ENCODE measurements around the gene FAM111A.

The FAM111A gene

DNA sequence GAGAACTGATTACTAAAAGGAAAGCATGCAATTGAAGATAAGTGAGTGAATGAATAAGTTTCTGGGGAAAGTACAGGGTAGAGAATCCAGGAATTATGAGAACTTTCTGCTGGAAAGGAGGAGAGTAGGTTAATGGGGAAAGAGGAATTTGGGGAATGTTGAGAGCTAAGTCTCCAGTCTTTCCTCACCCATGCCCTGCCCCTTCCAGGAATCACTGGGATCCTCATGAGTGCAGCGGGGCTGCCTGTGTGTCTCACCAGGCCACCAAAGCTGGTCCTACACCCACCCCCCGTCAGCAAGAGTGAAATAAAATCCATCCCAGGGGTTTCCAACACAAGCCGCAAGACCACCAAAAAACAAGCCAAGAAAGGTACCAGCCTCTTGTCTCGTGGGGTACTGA is 46.3 kb downstream of the FAM111A start:
- H3K4me3 ChIP-seq (ENCODE audit: severe bottlenecking): no peak overlapping the region
- TF ChIP-seq, protein P1, sequence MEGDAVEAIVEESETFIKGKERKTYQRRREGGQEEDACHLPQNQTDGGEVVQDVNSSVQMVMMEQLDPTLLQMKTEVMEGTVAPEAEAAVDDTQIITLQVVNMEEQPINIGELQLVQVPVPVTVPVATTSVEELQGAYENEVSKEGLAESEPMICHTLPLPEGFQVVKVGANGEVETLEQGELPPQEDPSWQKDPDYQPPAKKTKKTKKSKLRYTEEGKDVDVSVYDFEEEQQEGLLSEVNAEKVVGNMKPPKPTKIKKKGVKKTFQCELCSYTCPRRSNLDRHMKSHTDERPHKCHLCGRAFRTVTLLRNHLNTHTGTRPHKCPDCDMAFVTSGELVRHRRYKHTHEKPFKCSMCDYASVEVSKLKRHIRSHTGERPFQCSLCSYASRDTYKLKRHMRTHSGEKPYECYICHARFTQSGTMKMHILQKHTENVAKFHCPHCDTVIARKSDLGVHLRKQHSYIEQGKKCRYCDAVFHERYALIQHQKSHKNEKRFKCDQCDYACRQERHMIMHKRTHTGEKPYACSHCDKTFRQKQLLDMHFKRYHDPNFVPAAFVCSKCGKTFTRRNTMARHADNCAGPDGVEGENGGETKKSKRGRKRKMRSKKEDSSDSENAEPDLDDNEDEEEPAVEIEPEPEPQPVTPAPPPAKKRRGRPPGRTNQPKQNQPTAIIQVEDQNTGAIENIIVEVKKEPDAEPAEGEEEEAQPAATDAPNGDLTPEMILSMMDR (IDR thresholded peaks at IDR 0.05; ENCODE audit: poor library complexity, severe bottlenecking): no peak
- H3K27me3 ChIP-seq (ENCODE audit: insufficient read depth, poor library complexity, severe bottlenecking): no peaks in the 10 kb centered on the region
- no peak overlapping the region for H3K27ac ChIP-seq (ENCODE audit: poor library complexity, severe bottlenecking)
- ATAC-seq (ENCODE audit: low read depth): no peak
- no peaks in the 10 kb centered on the region for H3K4me1 ChIP-seq (ENCODE audit: insufficient read depth, poor library complexity, severe bottlenecking)
- peaks cover 78% of the 10 kb centered on the region for H3K36me3 ChIP-seq (ENCODE audit: low read depth)
- H3K9me3 ChIP-seq (ENCODE audit: severe bottlenecking): no peaks in the 10 kb centered on the region
- DNase-seq (ENCODE audit: low spot score): no peak

DNA sequence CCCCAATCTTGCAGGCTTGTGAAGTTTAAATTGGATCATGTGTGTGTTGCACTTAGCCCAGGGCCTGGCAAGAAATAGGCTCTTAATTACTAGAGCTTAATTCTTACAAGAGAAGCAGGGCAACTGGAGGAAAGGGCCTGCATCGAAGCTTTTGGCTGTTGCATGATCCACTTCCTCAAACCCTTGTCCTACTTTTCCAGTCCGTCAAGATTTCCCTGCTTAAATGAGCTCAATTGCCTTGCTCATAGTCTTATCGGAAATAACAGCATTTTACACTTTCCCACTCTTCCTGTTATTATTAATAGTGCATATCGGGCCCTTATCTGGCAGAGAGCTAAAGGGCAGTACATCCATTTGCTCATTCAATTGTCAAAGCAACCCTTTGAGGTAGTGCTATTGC is 47.3 kb downstream of the FAM111A start:
- TF ChIP-seq, protein P1 (IDR thresholded peaks at IDR 0.05; ENCODE audit: poor library complexity, severe bottlenecking): no peak
- Histone ChIP-seq H3K36me3 (ENCODE audit: low read depth) (peaks cover 86% of the 10 kb centered on the region), H3K9me3 (ENCODE audit: severe bottlenecking) (no peaks in the 10 kb centered on the region), H3K4me3 (ENCODE audit: severe bottlenecking) (no peak overlapping the region), H3K27me3 (ENCODE audit: insufficient read depth, poor library complexity, severe bottlenecking) (no peaks in the 10 kb centered on the region), H3K4me1 (ENCODE audit: insufficient read depth, poor library complexity, severe bottlenecking) (no peaks in the 10 kb centered on the region), H3K27ac (ENCODE audit: poor library complexity, severe bottlenecking) (no peak overlapping the region)
- no peak for ATAC-seq (ENCODE audit: low read depth)
- no peak for DNase-seq (ENCODE audit: low spot score)

DNA sequence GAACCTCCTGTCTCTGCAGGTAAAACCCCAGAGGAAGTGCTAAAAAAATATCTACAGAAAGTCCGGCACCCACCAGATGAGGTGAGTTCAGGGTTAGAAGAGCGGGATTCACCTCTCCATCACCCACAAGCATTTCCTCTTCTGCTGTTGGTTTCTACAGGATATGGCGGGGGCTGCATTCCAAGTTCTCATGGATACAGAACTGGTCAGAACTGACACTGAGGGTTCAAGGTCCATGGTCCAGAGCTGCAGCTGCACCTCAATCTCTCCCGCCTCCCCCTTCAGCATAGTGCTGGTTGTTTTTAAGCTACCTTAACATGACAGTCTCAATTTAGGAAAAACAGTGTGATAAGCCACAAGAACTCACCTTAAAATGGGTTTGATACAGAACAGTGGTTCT is 48.4 kb downstream of the FAM111A start:
- Histone ChIP-seq H3K36me3 (ENCODE audit: low read depth) (peaks cover 92% of the 10 kb centered on the region), H3K27ac (ENCODE audit: poor library complexity, severe bottlenecking) (no peak overlapping the region), H3K9me3 (ENCODE audit: severe bottlenecking) (no peaks in the 10 kb centered on the region), H3K4me3 (ENCODE audit: severe bottlenecking) (no peak overlapping the region), H3K4me1 (ENCODE audit: insufficient read depth, poor library complexity, severe bottlenecking) (no peaks in the 10 kb centered on the region), H3K27me3 (ENCODE audit: insufficient read depth, poor library complexity, severe bottlenecking) (no peaks in the 10 kb centered on the region)
- ATAC-seq (ENCODE audit: low read depth) (no peak), DNase-seq (ENCODE audit: low spot score) (no peak)
- TF ChIP-seq, protein P1 (IDR thresholded peaks at IDR 0.05; ENCODE audit: poor library complexity, severe bottlenecking): no peak

DNA sequence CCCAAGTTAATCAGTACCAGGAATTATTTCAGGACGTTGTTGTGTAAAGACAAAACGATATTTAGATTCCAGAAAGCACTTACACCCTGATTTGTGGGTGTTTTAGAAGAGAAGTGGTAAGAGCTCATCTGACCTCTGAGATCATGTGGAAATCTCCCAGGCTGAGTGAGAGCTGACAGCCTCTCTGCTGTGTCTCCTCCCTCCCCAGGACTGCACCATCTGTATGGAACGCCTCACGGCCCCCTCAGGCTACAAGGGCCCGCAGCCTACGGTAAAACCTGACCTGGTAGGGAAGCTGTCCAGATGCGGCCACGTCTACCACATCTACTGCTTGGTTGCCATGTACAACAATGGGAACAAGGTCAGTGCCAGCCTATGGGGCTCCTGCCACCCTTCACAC is 49.2 kb downstream of the FAM111A start:
- ATAC-seq (ENCODE audit: low read depth): no peak
- no peaks in the 10 kb centered on the region for H3K4me1 ChIP-seq (ENCODE audit: insufficient read depth, poor library complexity, severe bottlenecking)
- H3K27me3 ChIP-seq (ENCODE audit: insufficient read depth, poor library complexity, severe bottlenecking): no peaks in the 10 kb centered on the region
- no peak for DNase-seq (ENCODE audit: low spot score)
- TF ChIP-seq, protein P1 (IDR thresholded peaks at IDR 0.05; ENCODE audit: poor library complexity, severe bottlenecking): no peak
- H3K27ac ChIP-seq (ENCODE audit: poor library complexity, severe bottlenecking): no peak overlapping the region
- no peaks in the 10 kb centered on the region for H3K9me3 ChIP-seq (ENCODE audit: severe bottlenecking)
- peaks cover 94% of the 10 kb centered on the region for H3K36me3 ChIP-seq (ENCODE audit: low read depth)
- H3K4me3 ChIP-seq (ENCODE audit: severe bottlenecking): no peak overlapping the region

GRCh38 chr11:59192446-59193020 is 49.9 kb downstream of the FAM111A start:
- Histone ChIP-seq H3K4me3 (ENCODE audit: severe bottlenecking) (no peak overlapping the region), H3K9me3 (ENCODE audit: severe bottlenecking) (no peaks in the 10 kb centered on the region), H3K27ac (ENCODE audit: poor library complexity, severe bottlenecking) (no peak overlapping the region), H3K4me1 (ENCODE audit: insufficient read depth, poor library complexity, severe bottlenecking) (no peaks in the 10 kb centered on the region), H3K36me3 (ENCODE audit: low read depth) (peaks cover 92% of the 10 kb centered on the region), H3K27me3 (ENCODE audit: insufficient read depth, poor library complexity, severe bottlenecking) (no peaks in the 10 kb centered on the region)
- ATAC-seq (ENCODE audit: low read depth) (no peak), DNase-seq (ENCODE audit: low spot score) (no peak)
- TF ChIP-seq, protein P1 (IDR thresholded peaks at IDR 0.05; ENCODE audit: poor library complexity, severe bottlenecking): no peak

All from RWPE2 (cell line).